WI38 (cell line): ENCODE results near the gene CDC25B.

Experiments used
- H3K4me3 ChIP-seq: 2 replicates; pipeline ENCODE4 v1.5.1; 2011; ENCODE audit warnings: low read depth, mild to moderate bottlenecking, control low read depth, low read length
- CTCF ChIP-seq: IDR thresholded peaks from 2 replicates; pipeline ENCODE4 v1.5.1; 2012; ENCODE audit warnings: low read depth, mild to moderate bottlenecking, control low read depth, low read length

CDC25B gene

GRCh38 chr20:3757268-3757667 lies 38.8 kb upstream of the CDC25B start:
- no peak for TF ChIP-seq CTCF
- H3K4me3 ChIP-seq, result no peak overlapping the region

GRCh38 chr20:3758566-3758965 lies 37.5 kb upstream of the CDC25B start:
- no peak overlapping the region for H3K4me3 ChIP-seq
- TF ChIP-seq CTCF, result no peak

GRCh38 chr20:3759316-3759823 lies 36.7 kb upstream of the CDC25B start:
- H3K4me3 ChIP-seq, result no peak overlapping the region
- no peak for TF ChIP-seq CTCF

GRCh38 chr20:3759884-3760283 lies 36.2 kb upstream of the CDC25B start:
- no peak overlapping the region for H3K4me3 ChIP-seq
- no peak for TF ChIP-seq CTCF

- H3K4me3 ChIP-seq, result no peak overlapping the region
- no peak for TF ChIP-seq CTCF
Observed at GRCh38 chr20:3760655-3761348, 35.3 kb upstream of the CDC25B start.

GRCh38 chr20:3763671-3764601 lies 32.2 kb upstream of the CDC25B start:
- no peak for TF ChIP-seq CTCF

GRCh38 chr20:3764659-3765058 lies 31.5 kb upstream of the CDC25B start:
- H3K4me3 ChIP-seq, result no peak overlapping the region
- no peak for TF ChIP-seq CTCF

More at GRCh38 chr20:3763671-3764601, 32.2 kb upstream of the CDC25B start:
- H3K4me3 ChIP-seq, result no peak overlapping the region
